Tibial artery (tissue), 4 donors: Measurements from ENCODE around the gene MYO5B.
A peak's percentile ranks its signal among the peaks of the same experiment; 100 is the strongest.

Experiments
- DNase-seq, 2 donors: peaks; one replicate each; pipeline ENCODE4 v3.0.0-alpha.2; 2019
- H3K27ac ChIP-seq, 2 donors: fragments of 200-600 bp; sonication (generic) in 1 of 2; 1 replicate in 1 of 2; 2 replicates in 1 of 2; pipeline ENCODE4 v1.5.1; 2018 to 2019; ENCODE audit warnings: mild to moderate bottlenecking in 1 of 2
- H3K27me3 ChIP-seq, 2 donors: fragments of 200-600 bp; sonication (generic) in 1 of 2; one replicate each; pipeline versions ENCODE4 v1.5.1 to v1.6.0; 2016 to 2019
- H3K36me3 ChIP-seq, 3 donors: fragments of 200-600 bp; sonication (generic) in 2 of 3; one replicate each; pipeline ENCODE4 v1.5.1; 2016 to 2019; ENCODE audit warnings: mild to moderate bottlenecking in 2 of 3
- H3K4me1 ChIP-seq, 4 donors: fragments of 200-600 bp; sonication (generic) in 2 of 4; 1 replicate in 3 of 4; 2 replicates in 1 of 4; pipeline ENCODE4 v1.5.1; 2016 to 2019
- H3K4me3 ChIP-seq, 2 donors: fragments of 200-600 bp; sonication (generic) in 1 of 2; 1 replicate in 1 of 2; 2 replicates in 1 of 2; pipeline ENCODE4 v1.5.1; 2018 to 2019; ENCODE audit warnings: mild to moderate bottlenecking in 2 of 2
- H3K9me3 ChIP-seq, 3 donors: fragments of 200-600 bp; sonication (generic) in 1 of 3; one replicate each; pipeline ENCODE4 v1.5.1; 2016 to 2019
- CTCF ChIP-seq, 2 experiments: fragments of 200-600 bp in 1 of 2; fragments of 450-650 bp in 1 of 2; IDR thresholded peaks; one replicate each; pipeline ENCODE4 v1.5.1; 2017 to 2019; ENCODE audit warnings: antibody characterized with exemption in 2 of 2, mild to moderate bottlenecking in 1 of 2, moderate library complexity in 1 of 2
- intact Hi-C: fragments of 100-400 bp; cut with DNase I; formaldehyde crosslinking; loops from one replicate; pipeline ENCODE4 v1.15.0; 2023; ENCODE audit warnings: low total_unique reads

The MYO5B gene

GRCh38 chr18:50192995-50193795 lies 1.8 kb downstream of the MYO5B start:
- Histone ChIP-seq H3K4me3 (peak overlapping the region in 1 of 2 donors; percentile 66), H3K4me1 (peaks cover 0 to 27% (median 21%) of the 10 kb centered on the region in 4 donors), H3K36me3 (no peaks in the 10 kb centered on the region), H3K27me3 (peaks cover 0 to 46% of the 10 kb centered on the region in 2 donors), H3K27ac (no peak overlapping the region), H3K9me3 (no peaks in the 10 kb centered on the region)
- TF ChIP-seq CTCF (IDR thresholded peaks at IDR 0.05) = no peak
- intact Hi-C loops = no loop called here
- no peak for DNase-seq

GRCh38 chr18:50190926-50191325 lies 4.0 kb downstream of the MYO5B start:
- H3K36me3 ChIP-seq = no peaks in the 10 kb centered on the region
- H3K4me3 ChIP-seq = no peak overlapping the region
- H3K4me1 ChIP-seq = peaks cover 0 to 27% (median 21%) of the 10 kb centered on the region in 4 donors
- DNase-seq = no peak
- no peak for TF ChIP-seq CTCF (IDR thresholded peaks at IDR 0.05)
- H3K27me3 ChIP-seq = peaks cover 0 to 38% of the 10 kb centered on the region in 2 donors
- H3K27ac ChIP-seq = no peak overlapping the region
- no peaks in the 10 kb centered on the region for H3K9me3 ChIP-seq
- intact Hi-C loops = no loop called here

GRCh38 chr18:50190236-50190635 lies 4.7 kb downstream of the MYO5B start:
- peaks cover 0 to 32% of the 10 kb centered on the region in 2 donors for H3K27me3 ChIP-seq
- no peak for DNase-seq
- H3K9me3 ChIP-seq = no peaks in the 10 kb centered on the region
- H3K27ac ChIP-seq = no peak overlapping the region
- no peak for TF ChIP-seq CTCF (IDR thresholded peaks at IDR 0.05)
- H3K36me3 ChIP-seq = no peaks in the 10 kb centered on the region
- H3K4me1 ChIP-seq = peaks cover 0 to 24% (median 19%) of the 10 kb centered on the region in 4 donors
- intact Hi-C loops = no loop called here
- no peak overlapping the region for H3K4me3 ChIP-seq

- Histone ChIP-seq H3K27ac (no peak overlapping the region), H3K36me3 (no peaks in the 10 kb centered on the region), H3K4me1 (peaks cover 0 to 13% (median 10%) of the 10 kb centered on the region in 4 donors), H3K27me3 (peaks cover 0 to 21% of the 10 kb centered on the region in 2 donors), H3K9me3 (no peaks in the 10 kb centered on the region), H3K4me3 (no peak overlapping the region)
- DNase-seq = no peak
- intact Hi-C loops = no loop called here
- no peak for TF ChIP-seq CTCF (IDR thresholded peaks at IDR 0.05)
These were observed 5.8 kb downstream of the MYO5B start for GRCh38 chr18:50189160-50189559.

GRCh38 chr18:50188652-50189051 lies 6.3 kb downstream of the MYO5B start:
- no peak for TF ChIP-seq CTCF (IDR thresholded peaks at IDR 0.05)
- Histone ChIP-seq H3K36me3 (no peaks in the 10 kb centered on the region), H3K27ac (no peak overlapping the region), H3K4me1 (peaks cover 0 to 8% (median 5%) of the 10 kb centered on the region in 4 donors), H3K9me3 (no peaks in the 10 kb centered on the region), H3K4me3 (no peak overlapping the region), H3K27me3 (peaks cover 0 to 16% of the 10 kb centered on the region in 2 donors)
- no peak for DNase-seq
- intact Hi-C loops = no loop called here
